RWPE1 (cell line): ENCODE measurements around the gene NPR3.
A peak's percentile ranks its signal among the peaks of the same experiment; 100 is the strongest.

Source experiments
- CTCF ChIA-PET: fragments of 350-600 bp; sonication (Branson Sonifier 250); formaldehyde crosslinking; extraction: SDS; loops from one replicate; lab custom pipeline; 2021; lab: Yijun Ruan, JAX
- POLR2A ChIA-PET: fragments of 400-600 bp; formaldehyde crosslinking; extraction: SDS; loops from one replicate; lab custom pipeline; 2020; ENCODE audit warnings: antibody characterized with exemption; ENCODE audit not compliant: low non-redundant PET; lab: Yijun Ruan, JAX
- DNase-seq: peaks from one replicate; pipeline ENCODE4 v3.0.0; 2012; ENCODE audit warnings: low spot score
- H3K27ac ChIP-seq: fragments of 450-650 bp; 2 replicates; pipeline ENCODE4 v1.5.1; 2017
- CTCF ChIP-seq: fragments of 450-650 bp; conservative IDR thresholded peaks from 2 replicates; pipeline ENCODE4 v1.5.1; 2017; ENCODE audit warnings: low read depth, mild to moderate bottlenecking

NPR3 gene

DNA sequence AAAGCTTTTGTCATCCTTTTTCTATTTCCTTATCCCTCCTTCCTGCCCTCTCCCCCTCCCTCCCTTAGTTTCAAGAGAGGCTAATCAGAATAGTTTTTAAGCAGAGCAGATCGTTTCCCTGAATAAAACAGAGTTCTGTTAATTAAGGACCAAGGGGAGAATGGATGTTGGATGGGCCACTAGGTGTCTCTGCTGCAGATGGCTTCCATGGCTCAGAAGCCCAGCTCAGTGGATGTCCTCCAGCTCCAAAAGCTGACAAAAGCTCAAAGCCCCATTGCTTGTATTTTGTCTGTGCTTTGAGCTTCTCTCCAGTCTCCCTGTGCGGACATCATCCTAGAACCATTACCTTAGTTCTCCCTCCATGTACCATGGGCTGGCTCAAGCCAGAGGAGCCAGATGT, 21.0 kb upstream of the NPR3 start:
- no peak for TF ChIP-seq CTCF
- DNase-seq: no peak
- POLR2A ChIA-PET: no interaction called here
- CTCF ChIA-PET: no interaction called here
- no peak overlapping the region for H3K27ac ChIP-seq

- TF ChIP-seq CTCF: no peak
- H3K27ac ChIP-seq: no peak overlapping the region
- ChIA-PET CTCF (interaction anchor here (0.6 kb wide), 1 partner anchor 21 kb away, joined by 3 read pairs; no protein-coding TSS in a partner anchor), POLR2A (no interaction called here)
- DNase-seq: no peak
Observed at GRCh38 chr5:32690666-32691065, 20.5 kb upstream of the NPR3 start.

GRCh38 chr5:32692036-32692746, 18.9 kb upstream of the NPR3 start:
- CTCF ChIA-PET: no interaction called here
- H3K27ac ChIP-seq: peak overlapping the region; percentile 43; the same call in 1 of the 2 replicates
- POLR2A ChIA-PET: no interaction called here
- no peak for DNase-seq
- no peak for TF ChIP-seq CTCF

DNA sequence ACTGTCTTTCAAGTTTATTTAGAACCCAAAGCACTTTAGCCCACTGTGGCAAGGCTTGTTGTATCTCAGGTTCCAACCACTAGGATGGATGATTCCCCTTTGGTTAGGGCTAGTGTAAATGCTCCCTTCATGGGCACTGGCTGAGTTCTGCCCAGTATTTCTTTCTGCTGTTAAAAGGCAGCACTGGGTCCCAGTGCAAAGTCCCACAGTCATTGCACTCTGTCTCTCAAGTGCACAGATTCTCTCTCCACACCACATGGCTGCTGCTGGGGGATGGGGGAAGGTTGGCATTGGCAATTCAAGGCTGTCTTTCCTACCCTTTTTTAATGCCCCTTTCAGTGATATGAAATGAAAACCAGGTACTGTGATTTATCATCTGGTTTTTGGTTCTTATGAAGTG, 7.2 kb upstream of the NPR3 start:
- DNase-seq: no peak
- no peak for TF ChIP-seq CTCF

DNA sequence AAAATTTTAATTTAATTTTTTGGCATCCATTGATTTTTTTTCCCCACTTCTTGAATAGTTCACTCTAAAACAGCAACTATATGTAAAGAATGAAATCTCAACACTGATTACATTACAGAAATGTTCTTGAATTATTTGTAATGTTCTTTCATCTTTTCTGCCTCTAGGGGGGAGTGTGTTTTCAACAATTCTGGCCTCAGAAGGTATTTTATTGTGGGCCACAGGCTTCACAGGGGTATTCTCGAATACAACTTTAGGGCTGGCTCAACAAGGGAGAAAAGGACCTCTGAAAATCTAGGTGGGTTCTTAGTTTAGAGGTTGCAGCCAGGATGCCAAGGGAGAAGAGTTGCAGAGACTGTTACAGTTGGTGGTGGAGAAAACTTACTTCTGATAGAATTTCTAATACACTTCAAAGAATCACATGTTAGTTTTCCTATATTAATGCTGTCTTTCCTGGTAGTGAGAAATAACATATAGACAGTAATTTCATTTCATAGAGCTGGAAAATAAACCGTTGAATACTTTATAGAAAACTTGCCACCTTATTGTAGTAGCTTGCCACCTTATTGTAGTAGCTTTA, 3.6 kb upstream of the NPR3 start:
- H3K27ac ChIP-seq: no peak overlapping the region
- TF ChIP-seq CTCF: peak; percentile 68
- ChIA-PET POLR2A (interaction anchor here (0.6 kb wide), 2 partner anchors 484 to 636 kb away, joined by 3 to 8 read pairs; no protein-coding TSS in a partner anchor), CTCF (interaction anchor here (0.6 to 2.4 kb wide), 10 partner anchors 183 to 820 kb away, joined by 3 to 16 read pairs (median 4); no protein-coding TSS in a partner anchor)
- peak; percentile 45 for DNase-seq

More for the DNA sequence above, 7.2 kb upstream of the NPR3 start:
- no peak overlapping the region for H3K27ac ChIP-seq
- POLR2A ChIA-PET: no interaction called here
- CTCF ChIA-PET: interaction anchor here (0.7 kb wide), 1 partner anchor 371 kb away, joined by 3 read pairs; no protein-coding TSS in a partner anchor

GRCh38 chr5:32708949-32709348, 2.2 kb upstream of the NPR3 start:
- DNase-seq: no peak
- CTCF ChIA-PET: interaction anchor here (0.5 to 2.5 kb wide), 11 partner anchors 119 to 1384 kb away, joined by 3 to 16 read pairs (median 5); no protein-coding TSS in a partner anchor
- POLR2A ChIA-PET: no interaction called here
- no peak for TF ChIP-seq CTCF
- no peak overlapping the region for H3K27ac ChIP-seq
